Measurements from ENCODE around the gene PEX11G.
A peak's percentile ranks its signal among the peaks of the same experiment; 100 is the strongest.

PEX11G gene

DNA sequence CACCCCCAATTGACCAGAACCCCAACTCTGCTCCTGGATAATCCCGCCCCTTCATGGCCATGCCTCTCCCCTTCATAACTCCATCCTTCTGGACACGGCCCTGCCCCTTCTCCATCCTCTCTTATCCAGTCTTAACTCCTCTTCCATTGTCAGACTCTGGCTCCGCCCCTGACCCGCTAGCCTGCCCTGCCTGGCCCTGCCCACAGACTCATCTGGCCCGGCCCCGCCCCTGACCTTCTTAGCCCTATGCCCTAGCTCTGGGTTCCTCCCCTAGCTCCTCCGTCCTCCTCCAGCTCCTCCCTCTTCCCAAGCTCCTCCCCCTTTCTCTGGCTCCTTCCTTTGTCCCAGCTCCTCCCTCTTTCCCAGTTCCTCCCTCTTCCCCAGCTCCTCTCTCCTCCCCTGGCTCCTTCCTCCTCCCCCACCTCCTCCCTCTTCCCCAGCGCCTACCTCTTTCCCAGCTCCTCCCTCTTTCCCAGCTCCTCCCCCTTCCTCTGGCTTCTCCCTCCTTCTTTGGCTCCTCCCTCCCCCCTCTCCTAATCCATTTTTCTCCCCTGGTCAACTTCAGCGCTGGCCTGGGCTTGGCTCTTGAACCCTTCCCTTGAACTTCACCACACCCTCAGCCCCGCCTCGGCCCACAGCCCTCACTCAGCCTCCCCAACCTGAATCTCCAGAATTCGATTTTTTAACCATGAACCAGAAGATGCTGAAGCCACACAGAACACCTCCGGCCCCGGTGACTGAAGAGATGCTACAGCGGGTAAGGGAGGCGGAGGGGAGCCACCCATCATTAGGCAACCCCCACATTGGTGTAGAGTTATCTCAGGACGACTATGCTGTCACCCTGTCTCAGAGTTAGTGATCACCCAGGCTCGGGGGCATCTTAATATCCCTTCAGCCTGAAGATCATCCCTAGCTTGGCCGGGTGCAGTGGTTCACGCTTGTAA, 17.8 kb upstream of the PEX11G start:
- H3K4me3 ChIP-seq (ENCODE audit: low read depth, low read length, poor library complexity, severe bottlenecking) = no peak overlapping the region
- no peak for TF ChIP-seq EZH2 (IDR thresholded peaks at IDR 0.05; ENCODE audit: borderline replicate concordance, low read length)
- no peak for TF ChIP-seq CTCF (IDR thresholded peaks at IDR 0.05; ENCODE audit: low read length)
- H3K36me3 ChIP-seq (ENCODE audit: insufficient read depth, low read length) = no peaks in the 10 kb centered on the region
- peaks cover 6% of the 10 kb centered on the region for H3K4me1 ChIP-seq (ENCODE audit: insufficient read depth, low read length, severe bottlenecking)
- H3F3A ChIP-seq (ENCODE audit: insufficient read depth, low read length) = no peaks in the 10 kb centered on the region
- H3K27me3 ChIP-seq (ENCODE audit: insufficient read depth, low read length) = no peaks in the 10 kb centered on the region
- H3K4me2 ChIP-seq (ENCODE audit: low read length) = no peak overlapping the region
- no peak overlapping the region for H3K9ac ChIP-seq (ENCODE audit: low read length)
- no peaks in the 10 kb centered on the region for H4K20me1 ChIP-seq (ENCODE audit: insufficient read depth, low read length)
- no peak overlapping the region for H3K27ac ChIP-seq (ENCODE audit: low read depth, low read length, poor library complexity, severe bottlenecking)
- H3K9me3 ChIP-seq (ENCODE audit: low read length) = no peaks in the 10 kb centered on the region
- no peaks in the 10 kb centered on the region for H3K9me2 ChIP-seq (ENCODE audit: low read depth, low read length)
- no peak overlapping the region for H2AFZ ChIP-seq (ENCODE audit: low read length)
- no peaks in the 10 kb centered on the region for H3K79me2 ChIP-seq (ENCODE audit: insufficient read depth, low read length)

- no peak overlapping the region for H3K27ac ChIP-seq (ENCODE audit: low read depth, low read length, poor library complexity, severe bottlenecking)
- H3K9me2 ChIP-seq (ENCODE audit: low read depth, low read length) = no peaks in the 10 kb centered on the region
- H3K4me3 ChIP-seq (ENCODE audit: low read depth, low read length, poor library complexity, severe bottlenecking) = no peak overlapping the region
- no peaks in the 10 kb centered on the region for H3K9me3 ChIP-seq (ENCODE audit: low read length)
- H4K20me1 ChIP-seq (ENCODE audit: insufficient read depth, low read length) = no peaks in the 10 kb centered on the region
- no peak overlapping the region for H2AFZ ChIP-seq (ENCODE audit: low read length)
- H3K36me3 ChIP-seq (ENCODE audit: insufficient read depth, low read length) = no peaks in the 10 kb centered on the region
- H3K4me2 ChIP-seq (ENCODE audit: low read length) = peak overlapping the region; percentile 46; the same call in 1 of the 2 replicates
- peaks cover 6% of the 10 kb centered on the region for H3K4me1 ChIP-seq (ENCODE audit: insufficient read depth, low read length, severe bottlenecking)
- no peak for TF ChIP-seq CTCF (IDR thresholded peaks at IDR 0.05; ENCODE audit: low read length)
- TF ChIP-seq EZH2 (IDR thresholded peaks at IDR 0.05; ENCODE audit: borderline replicate concordance, low read length) = no peak
- no peaks in the 10 kb centered on the region for H3K79me2 ChIP-seq (ENCODE audit: insufficient read depth, low read length)
- H3K9ac ChIP-seq (ENCODE audit: low read length) = no peak overlapping the region
- H3K27me3 ChIP-seq (ENCODE audit: insufficient read depth, low read length) = no peaks in the 10 kb centered on the region
- H3F3A ChIP-seq (ENCODE audit: insufficient read depth, low read length) = no peaks in the 10 kb centered on the region
Observed at GRCh38 chr19:7505682-7506384, 17.0 kb upstream of the PEX11G start.

- H3K27ac ChIP-seq (ENCODE audit: low read depth, low read length, poor library complexity, severe bottlenecking) = no peak overlapping the region
- 0 out of 2 replicates have a peak overlapping the region, but pooled peaks have one; percentile 46 for H3K4me2 ChIP-seq (ENCODE audit: low read length)
- H3K4me1 ChIP-seq (ENCODE audit: insufficient read depth, low read length, severe bottlenecking) = peaks cover 6% of the 10 kb centered on the region
- H3K9me3 ChIP-seq (ENCODE audit: low read length) = no peaks in the 10 kb centered on the region
- no peaks in the 10 kb centered on the region for H3K27me3 ChIP-seq (ENCODE audit: insufficient read depth, low read length)
- H3K9me2 ChIP-seq (ENCODE audit: low read depth, low read length) = no peaks in the 10 kb centered on the region
- no peaks in the 10 kb centered on the region for H3F3A ChIP-seq (ENCODE audit: insufficient read depth, low read length)
- no peaks in the 10 kb centered on the region for H3K79me2 ChIP-seq (ENCODE audit: insufficient read depth, low read length)
- TF ChIP-seq CTCF (IDR thresholded peaks at IDR 0.05; ENCODE audit: low read length) = no peak
- no peak for TF ChIP-seq EZH2 (IDR thresholded peaks at IDR 0.05; ENCODE audit: borderline replicate concordance, low read length)
- no peak overlapping the region for H3K9ac ChIP-seq (ENCODE audit: low read length)
- H2AFZ ChIP-seq (ENCODE audit: low read length) = no peak overlapping the region
- H3K36me3 ChIP-seq (ENCODE audit: insufficient read depth, low read length) = no peaks in the 10 kb centered on the region
- H4K20me1 ChIP-seq (ENCODE audit: insufficient read depth, low read length) = no peaks in the 10 kb centered on the region
- no peak overlapping the region for H3K4me3 ChIP-seq (ENCODE audit: low read depth, low read length, poor library complexity, severe bottlenecking)
Observed at GRCh38 chr19:7505288-7505681, 16.4 kb upstream of the PEX11G start.

All from OCI-LY1 (cell line).